A549 (cell line): ENCODE data around the gene SFRP4. TPM values are rescaled to one million over a fixed set of nuclear protein-coding genes. Genes with fewer than 3 reads are reported as not detected.

Experiments used
- ATAC-seq, 2 experiments: fragments of 200-7000 bp in 1 of 2; fragments of >200 bp in 1 of 2; cut with Nextera tagmentation in 1 of 2; cut with Tn5 transposase in 1 of 2; 3 replicates each; pipeline versions ENCODE4 v1.8.0 to v1.9.1; 2018 to 2020; ENCODE audit warnings: mild to moderate bottlenecking in 1 of 2, moderate library complexity in 1 of 2
- CTCF ChIA-PET: fragments of 300-600 bp; sonication (Branson Sonifier 250); formaldehyde crosslinking; extraction: SDS; loops from one replicate; lab custom pipeline; 2021; ENCODE audit warnings: antibody characterized with exemption, inconsistent platforms; lab: Yijun Ruan, JAX
- POLR2A ChIA-PET: fragments of 350-600 bp; formaldehyde crosslinking; extraction: SDS; loops from one replicate; lab custom pipeline; 2021; ENCODE audit warnings: antibody characterized with exemption, inconsistent platforms; lab: Yijun Ruan, JAX
- DNase-seq, 2 experiments: peaks; one replicate each; pipeline versions ENCODE4 v3.0.0 to v3.0.0-alpha.2; 2011 to 2016; ENCODE audit warnings: low read depth in 1 of 2, low spot score in 1 of 2
- FAIRE-seq: peaks from 2 replicates; lab custom pipeline; 2011; peaks lifted over from hg19 to GRCh38; lab: Jason Lieb, UNC
- H3K27ac ChIP-seq, 2 experiments: fragments of >200 bp; sonication (Bioruptor Twin); formaldehyde crosslinking; 3 replicates each; pipeline ENCODE4 v1.5.1; 2016 to 2017
- H3K4me1 ChIP-seq: fragments of >200 bp; sonication (Bioruptor Twin); formaldehyde crosslinking; 3 replicates; pipeline ENCODE4 v1.6.1; 2016
- H3K4me2 ChIP-seq: fragments of >200 bp; sonication (Bioruptor Twin); formaldehyde crosslinking; 3 replicates; pipeline ENCODE4 v1.6.1; 2016
- H3K4me3 ChIP-seq: fragments of >200 bp; sonication (Bioruptor Twin); formaldehyde crosslinking; 3 replicates; pipeline ENCODE4 v1.5.1; 2016
- H3K9me3 ChIP-seq: fragments of >200 bp; sonication (Bioruptor Twin); formaldehyde crosslinking; 3 replicates; pipeline ENCODE4 v1.6.1; 2016
- ATOH8 ChIP-seq: fragments of 250-450 bp; sonication (Bioruptor Pico); IDR thresholded peaks from 2 replicates; pipeline ENCODE4 v1.5.0; 2020; ENCODE audit warnings: low read depth, mild to moderate bottlenecking, moderate library complexity
- BHLHE40 ChIP-seq: IDR thresholded peaks from 2 replicates; pipeline ENCODE4 v1.6.1; 2012; ENCODE audit warnings: low read depth, low read length, inconsistent platforms
- CBX8 ChIP-seq: fragments of 200-600 bp; sonication (generic); IDR thresholded peaks from 2 replicates; pipeline ENCODE4 v1.6.1; 2016
- CEBPB ChIP-seq, 2 experiments: fragments of >200 bp in 1 of 2; sonication (Bioruptor Twin) in 1 of 2; formaldehyde crosslinking in 1 of 2; IDR thresholded peaks; 2 replicates each; pipeline ENCODE4 v1.6.1; 2012 to 2016
- CTCF ChIP-seq: fragments of >200 bp; sonication (Bioruptor Twin); formaldehyde crosslinking; IDR thresholded peaks from 3 replicates; pipeline ENCODE4 v1.5.1; 2016
- EP300 ChIP-seq, 2 experiments: fragments of >200 bp; sonication (Bioruptor Twin); formaldehyde crosslinking; IDR thresholded peaks; 2 replicates in 1 of 2; 3 replicates in 1 of 2; pipeline ENCODE4 v1.6.1; 2016 to 2017
- ESRRA ChIP-seq: fragments of 150-350 bp; IDR thresholded peaks from 2 replicates; pipeline ENCODE4 v1.6.1; 2014; ENCODE audit warnings: mild to moderate bottlenecking, low read length, borderline replicate concordance
- FOSL2 ChIP-seq, 2 experiments: fragments of 450-650 bp in 1 of 2; fragments of >200 bp in 1 of 2; sonication (Bioruptor Twin) in 1 of 2; formaldehyde crosslinking; IDR thresholded peaks; 2 replicates each; pipeline versions ENCODE4 v1.5.0 to v1.6.1; 2016 to 2020; ENCODE audit warnings: mild to moderate bottlenecking in 1 of 2, moderate library complexity in 1 of 2
- GATA3 ChIP-seq: IDR thresholded peaks from 2 replicates; pipeline ENCODE4 v1.6.1; 2012; ENCODE audit warnings: borderline replicate concordance
- HDAC2 ChIP-seq: fragments of 200-600 bp; sonication (generic); IDR thresholded peaks from 2 replicates; pipeline ENCODE4 v1.6.1; 2016
- HEYL ChIP-seq: fragments of 250-450 bp; sonication (Bioruptor Pico); IDR thresholded peaks from 2 replicates; pipeline ENCODE4 v1.8.0; 2021; ENCODE audit warnings: mild to moderate bottlenecking, moderate library complexity
- HOXA7 ChIP-seq: fragments of 250-450 bp; sonication (Bioruptor Pico); IDR thresholded peaks from 2 replicates; pipeline ENCODE4 v1.5.0; 2020; ENCODE audit warnings: mild to moderate bottlenecking, moderate library complexity
- HOXB5 ChIP-seq: fragments of 250-450 bp; sonication (Bioruptor Pico); IDR thresholded peaks from 2 replicates; pipeline ENCODE4 v1.5.0; 2020; ENCODE audit warnings: mild to moderate bottlenecking, moderate library complexity
- JUNB ChIP-seq: fragments of >200 bp; sonication (Bioruptor Twin); formaldehyde crosslinking; IDR thresholded peaks from 2 replicates; pipeline ENCODE4 v1.6.1; 2016
- KDM1A ChIP-seq: fragments of 200-600 bp; sonication (generic); IDR thresholded peaks from 2 replicates; pipeline ENCODE4 v1.6.1; 2016; ENCODE audit warnings: low read depth, mild to moderate bottlenecking
- MAFK ChIP-seq: fragments of 450-650 bp; IDR thresholded peaks from 2 replicates; pipeline ENCODE4 v1.6.1; 2014; ENCODE audit not compliant: partially characterized antibody
- MAX ChIP-seq: IDR thresholded peaks from 2 replicates; pipeline ENCODE4 v1.6.1; 2012
- MAZ ChIP-seq: fragments of 150-350 bp; IDR thresholded peaks from 2 replicates; pipeline ENCODE4 v1.6.1; 2014; ENCODE audit warnings: antibody characterized with exemption, low read depth, low read length, borderline replicate concordance
- NFE2L2 ChIP-seq: fragments of 150-350 bp; conservative IDR thresholded peaks from 2 replicates; pipeline ENCODE4 v1.6.1; 2014; ENCODE audit warnings: low read length
- NPAS2 ChIP-seq: fragments of 250-450 bp; sonication (Bioruptor Pico); IDR thresholded peaks from 2 replicates; pipeline ENCODE4 v1.8.0; 2022; ENCODE audit warnings: mild to moderate bottlenecking, moderate library complexity, borderline replicate concordance
- PHF8 ChIP-seq: fragments of 200-600 bp; sonication (generic); IDR thresholded peaks from 2 replicates; pipeline ENCODE4 v1.6.1; 2016; ENCODE audit warnings: low read depth, mild to moderate bottlenecking, antibody characterized with exemption, moderate library complexity, borderline replicate concordance
- POLR2A ChIP-seq: IDR thresholded peaks from 2 replicates; pipeline ENCODE4 v1.6.1; 2012; ENCODE audit warnings: mild to moderate bottlenecking, low read length
- POLR2AphosphoS2 ChIP-seq: conservative IDR thresholded peaks from 2 replicates; pipeline ENCODE4 v1.6.1; 2012; ENCODE audit warnings: low read length, improper control_type of control experiment, inconsistent platforms
- SMC3 ChIP-seq: fragments of >200 bp; sonication (Bioruptor Twin); formaldehyde crosslinking; IDR thresholded peaks from 3 replicates; pipeline ENCODE4 v1.6.1; 2018; ENCODE audit warnings: inconsistent platforms
- USF2 ChIP-seq: fragments of 450-650 bp; IDR thresholded peaks from 2 replicates; pipeline ENCODE4 v1.6.1; 2014; ENCODE audit warnings: antibody characterized with exemption
- ZC3H11A ChIP-seq: fragments of 450-650 bp; IDR thresholded peaks from 2 replicates; pipeline ENCODE4 v1.6.1; 2014; ENCODE audit warnings: antibody characterized with exemption, mild to moderate bottlenecking
- ZSCAN20 ChIP-seq: fragments of 250-450 bp; sonication (Bioruptor Pico); IDR thresholded peaks from 2 replicates; pipeline ENCODE4 v1.8.0; 2022; ENCODE audit warnings: mild to moderate bottlenecking, moderate library complexity
- WGBS: methylation state at CpG from one replicate; pipeline ENCODE4 v1.1.6; 2017; ENCODE audit errors: missing lambda C conversion rate; 5-methylcytosine and 5-hydroxymethylcytosine counted together
- polyA plus RNA-seq, 4 experiments: library from polyadenylated mRNA; depleted of rRNA in 3 of 4; stranded (reverse); fragments of >200 nt; fragmentation: RNase III in 1 of 4; extraction: RNeasy Plus Mini Kit Qiagen cat#74134 plus additional on column Dnase treatment in 1 of 4; gene quantifications; 2 replicates in 3 of 4; 3 replicates in 1 of 4; pipeline ENCODE4 v1.2.3, GENCODE V29; 2011 to 2017
- TF ChIP-seq, protein P1 (sequence below): IDR thresholded peaks from 2 replicates; pipeline ENCODE4 v1.6.1; 2012; ENCODE audit warnings: low read depth, borderline replicate concordance
- TF ChIP-seq, protein P2 (sequence below): IDR thresholded peaks from 2 replicates; pipeline ENCODE4 v1.6.1; 2012

The SFRP4 gene
- polyA plus RNA-seq, 2 of the 4 experiments (the other 2 are of a cell fraction): 7.4 to 11.9 TPM

DNA sequence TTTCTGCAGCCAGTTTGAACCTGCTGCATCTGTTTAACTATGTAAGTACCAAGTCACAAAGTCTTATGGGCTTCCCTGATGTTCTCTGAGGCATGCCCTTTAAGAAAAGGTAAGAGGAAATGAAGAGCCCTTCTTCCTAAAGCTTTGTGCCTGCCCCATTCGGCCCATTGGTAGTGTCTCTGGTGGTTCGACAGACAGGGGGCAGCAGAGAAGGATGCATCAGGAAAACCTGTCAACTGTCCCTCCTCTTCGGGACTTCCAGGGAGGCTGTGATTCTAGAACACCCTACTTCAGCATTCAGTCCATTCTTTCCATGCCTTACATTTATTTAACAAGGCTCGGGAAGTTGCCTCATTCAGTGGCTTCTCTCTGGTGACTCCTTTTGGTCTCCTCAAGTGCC lies 1.9 kb upstream of the SFRP4 start:
- Histone ChIP-seq H3K4me2 (no peak overlapping the region), H3K4me1 (peaks cover 33% of the 10 kb centered on the region), H3K9me3 (no peaks in the 10 kb centered on the region), H3K27ac (peak overlapping the region in 1 of 2 experiments; percentile 38; a peak in 1 of 6 replicates), H3K4me3 (no peak overlapping the region)
- DNase-seq (no peak), FAIRE-seq (no peak), ATAC-seq (no peak)
- TF ChIP-seq HOXA7 (no peak), BHLHE40 (no peak), MAZ (no peak), MAFK (no peak), ZC3H11A (no peak), POLR2AphosphoS2 (no peak), SMC3 (no peak), CEBPB (IDR thresholded peaks at IDR 0.05) (no peak), KDM1A (no peak), ZSCAN20 (CRISPR knock-in tag) (no peak), JUNB (no peak), USF2 (no peak), FOSL2 (IDR thresholded peaks at IDR 0.05) (no peak), FOSL2 (CRISPR knock-in tag; IDR thresholded peaks at IDR 0.05) (no peak), HOXB5 (CRISPR knock-in tag) (no peak), MAX (no peak), GATA3 (no peak), POLR2A (no peak), ESRRA (no peak)
- TF ChIP-seq, protein P1, sequence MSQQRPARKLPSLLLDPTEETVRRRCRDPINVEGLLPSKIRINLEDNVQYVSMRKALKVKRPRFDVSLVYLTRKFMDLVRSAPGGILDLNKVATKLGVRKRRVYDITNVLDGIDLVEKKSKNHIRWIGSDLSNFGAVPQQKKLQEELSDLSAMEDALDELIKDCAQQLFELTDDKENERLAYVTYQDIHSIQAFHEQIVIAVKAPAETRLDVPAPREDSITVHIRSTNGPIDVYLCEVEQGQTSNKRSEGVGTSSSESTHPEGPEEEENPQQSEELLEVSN: no peak
- TF ChIP-seq, protein P2, sequence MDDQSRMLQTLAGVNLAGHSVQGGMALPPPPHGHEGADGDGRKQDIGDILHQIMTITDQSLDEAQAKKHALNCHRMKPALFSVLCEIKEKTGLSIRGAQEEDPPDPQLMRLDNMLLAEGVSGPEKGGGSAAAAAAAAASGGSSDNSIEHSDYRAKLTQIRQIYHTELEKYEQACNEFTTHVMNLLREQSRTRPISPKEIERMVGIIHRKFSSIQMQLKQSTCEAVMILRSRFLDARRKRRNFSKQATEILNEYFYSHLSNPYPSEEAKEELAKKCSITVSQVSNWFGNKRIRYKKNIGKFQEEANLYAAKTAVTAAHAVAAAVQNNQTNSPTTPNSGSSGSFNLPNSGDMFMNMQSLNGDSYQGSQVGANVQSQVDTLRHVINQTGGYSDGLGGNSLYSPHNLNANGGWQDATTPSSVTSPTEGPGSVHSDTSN: no peak
- CTCF ChIA-PET: interaction anchor here (1.6 to 6.6 kb wide), 10 partner anchors 11 to 417 kb away, joined by 3 to 159 read pairs (median 16); no protein-coding TSS in a partner anchor
- POLR2A ChIA-PET: no interaction called here
- WGBS: 67% methylated on average over 4 of the region's 4 CpGs

DNA sequence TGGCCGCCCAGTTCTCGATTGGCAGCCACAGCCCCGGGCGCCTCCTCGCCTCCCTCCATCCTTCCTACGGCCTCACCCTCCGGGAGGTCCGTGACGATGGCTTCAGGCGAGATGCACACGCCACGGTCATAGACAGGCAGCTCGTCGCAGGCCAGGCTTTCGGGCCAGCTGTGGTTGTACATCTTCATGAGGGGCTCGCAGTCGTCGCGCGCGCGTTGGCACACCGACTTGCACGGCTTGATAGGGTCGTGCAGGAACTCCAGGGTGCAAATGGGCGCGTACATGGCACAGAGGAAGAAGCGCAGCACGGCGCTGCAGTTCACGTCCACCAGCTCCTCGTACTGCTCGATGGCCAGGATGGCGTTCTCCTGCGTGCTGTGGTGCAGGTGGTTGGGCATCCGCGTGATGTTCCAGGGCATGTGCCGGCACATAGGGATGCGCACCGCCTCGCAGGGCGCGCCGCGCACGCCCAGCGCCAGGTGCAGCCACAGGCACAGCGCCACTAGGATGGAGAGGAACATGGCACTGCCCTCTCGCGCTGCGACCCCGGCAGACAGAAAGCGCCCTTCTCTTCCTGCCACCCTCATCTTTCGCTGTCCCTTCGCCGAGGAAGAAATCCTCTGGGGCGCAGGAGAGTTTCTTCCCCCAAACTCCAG lies 472 bp downstream of the SFRP4 start:
- H3K4me3 ChIP-seq: peak overlapping the region; percentile 64
- WGBS: 15% methylated on average over 32 of the region's 57 CpGs
- H3K4me2 ChIP-seq: peak overlapping the region; percentile 62
- H3K4me1 ChIP-seq: peaks cover 22% of the 10 kb centered on the region
- FAIRE-seq (no peak), DNase-seq (peak in 1 of 2 experiments; percentile 73), ATAC-seq (peak; percentile 62 to 64)
- no peaks in the 10 kb centered on the region for H3K9me3 ChIP-seq
- ChIA-PET POLR2A (interaction anchor here (1.4 to 2.2 kb wide), 4 partner anchors 14 to 299 kb away, joined by 4 to 10 read pairs (median 6); partner anchors contain the start of gene STARD3NL), CTCF (interaction anchor here (0.8 to 6.6 kb wide), 29 partner anchors 12 to 681 kb away, joined by 3 to 159 read pairs (median 5); no protein-coding TSS in a partner anchor)
- H3K27ac ChIP-seq: peak overlapping the region; percentile 81 to 93
- TF ChIP-seq NFE2L2: no peak
- no peak for TF ChIP-seq MAZ
- TF ChIP-seq ATOH8 (CRISPR knock-in tag): no peak
- TF ChIP-seq CBX8: no peak
- TF ChIP-seq CTCF: no peak
- TF ChIP-seq KDM1A: no peak
- TF ChIP-seq HDAC2: peak; percentile 85; the same call in 1 of the 2 replicates
- TF ChIP-seq PHF8: no peak; the same call in 1 of the 2 replicates
- TF ChIP-seq EP300 (IDR thresholded peaks at IDR 0.05): no peak
- TF ChIP-seq HEYL (CRISPR knock-in tag): no peak
- TF ChIP-seq POLR2AphosphoS2: no peak
- peak; percentile 52 for TF ChIP-seq USF2
- no peak for TF ChIP-seq GATA3
- 0 out of 2 replicates have a peak, but pooled peaks have one; percentile 11 for TF ChIP-seq NPAS2 (CRISPR knock-in tag)
